GM10266 (cell line): ENCODE results near the gene ZNRF4.
"Not testable (repeated sequence)": the region's sequence is repeated elsewhere in the genome, so short reads cannot be mapped to it uniquely, and the experiment has no call there.

Experiments
- DNase-seq: peaks from one replicate; pipeline ENCODE4 v3.0.0; 2012; ENCODE audit errors: extremely low spot score
- CTCF ChIP-seq: IDR thresholded peaks from 2 replicates; pipeline ENCODE4 v1.5.1; 2012; ENCODE audit warnings: mild to moderate bottlenecking, low read depth; ENCODE audit not compliant: control insufficient read depth, insufficient read depth; ENCODE audit errors: missing control alignments

Gene ZNRF4

GRCh38 chr19:5455367-5456129 is at the start of gene ZNRF4:
TSS of gene ZNRF4 (plus strand) at chr19:5455417. CDS start at chr19:5455492, 75 bp downstream.
- DNase-seq, result no peak
- no peak for TF ChIP-seq CTCF

- DNase-seq, result not testable (repeated sequence)
Measured at GRCh38 chr19:5406198-5406597, 49.0 kb upstream of the ZNRF4 start.

- no peak for DNase-seq
- no peak for TF ChIP-seq CTCF
Measured at GRCh38 chr19:5406816-5407215, 48.4 kb upstream of the ZNRF4 start.

- TF ChIP-seq CTCF, result no peak
- DNase-seq, result no peak
Measured at GRCh38 chr19:5407356-5407755, 47.9 kb upstream of the ZNRF4 start.

- DNase-seq, result no peak
- TF ChIP-seq CTCF, result no peak
Measured at GRCh38 chr19:5417495-5418436, 37.5 kb upstream of the ZNRF4 start.

- no peak for TF ChIP-seq CTCF
Measured at GRCh38 chr19:5418677-5419076, 36.5 kb upstream of the ZNRF4 start.

GRCh38 chr19:5420953-5421352 is 34.3 kb upstream of the ZNRF4 start:
- DNase-seq, result no peak
- TF ChIP-seq CTCF, result no peak

More at GRCh38 chr19:5418677-5419076, 36.5 kb upstream of the ZNRF4 start:
- no peak for DNase-seq
